Testis (tissue), 2 donors: Measurements from ENCODE around the gene PTPRU.

Experiments
- CTCF ChIP-seq, 3 experiments: fragments of 450-650 bp in 2 of 3; fragments of 200-600 bp in 1 of 3; sonication (generic) in 1 of 3; IDR thresholded peaks; one replicate each; pipeline ENCODE4 v1.5.1; 2016 to 2019; ENCODE audit warnings: antibody characterized with exemption in 3 of 3, mild to moderate bottlenecking in 2 of 3, moderate library complexity in 1 of 3
- POLR2A ChIP-seq: fragments of 450-650 bp; IDR thresholded peaks from one replicate; pipeline ENCODE4 v1.6.1; 2017; ENCODE audit warnings: antibody characterized with exemption, mild to moderate bottlenecking, moderate library complexity

- TF ChIP-seq POLR2A: no peak
- no peak for TF ChIP-seq CTCF (IDR thresholded peaks at IDR 0.05)
Measured at GRCh38 chr1:29201595-29202051, 34.7 kb upstream of the PTPRU start.
